Measurements from ENCODE around the gene DCANP1. TPM values are rescaled to one million over a fixed set of nuclear protein-coding genes. Genes with fewer than 3 reads are reported as not detected.
A peak's percentile ranks its signal among the peaks of the same experiment; 100 is the strongest.

DCANP1 gene
- total RNA-seq, 1 experiment from 2014 or later: not detected

DNA sequence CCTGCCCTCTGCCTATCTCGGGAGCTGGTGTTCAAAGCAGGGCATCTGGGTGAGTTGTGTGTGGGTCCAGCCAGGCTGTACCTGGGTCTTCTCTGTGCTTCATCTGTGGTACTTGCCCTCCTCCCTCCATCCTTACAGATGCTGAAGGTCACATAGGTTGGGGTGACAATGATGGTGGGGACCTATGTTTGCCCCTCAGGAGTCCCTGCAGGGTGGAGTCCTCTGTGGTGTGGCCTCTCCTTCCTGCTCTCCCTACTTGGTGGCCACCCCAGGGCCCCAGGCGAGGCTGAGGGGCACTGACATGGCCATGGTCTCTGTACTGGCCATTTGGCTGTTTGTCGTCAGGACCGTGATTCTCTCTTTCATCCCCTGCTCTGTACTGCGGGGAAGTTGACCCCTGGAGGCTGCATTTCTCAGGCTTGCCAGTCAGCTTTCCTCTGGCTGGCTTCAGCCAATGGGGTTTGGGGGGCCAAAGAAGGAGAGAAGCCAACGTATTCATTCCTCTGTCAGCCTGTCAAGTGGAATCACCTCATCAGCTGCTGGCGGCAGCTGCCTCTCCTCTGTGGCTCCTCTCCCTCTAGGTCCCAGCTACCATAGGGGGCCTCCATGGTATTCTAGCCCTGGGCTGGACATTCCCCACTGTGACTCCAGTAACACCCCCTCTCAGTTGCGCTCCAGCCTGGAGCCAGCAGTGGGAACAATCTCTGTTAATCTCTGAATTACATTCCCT, 4.6 kb downstream of the DCANP1 start:
- DNase-seq (ENCODE audit: low read depth): no peak

DNA sequence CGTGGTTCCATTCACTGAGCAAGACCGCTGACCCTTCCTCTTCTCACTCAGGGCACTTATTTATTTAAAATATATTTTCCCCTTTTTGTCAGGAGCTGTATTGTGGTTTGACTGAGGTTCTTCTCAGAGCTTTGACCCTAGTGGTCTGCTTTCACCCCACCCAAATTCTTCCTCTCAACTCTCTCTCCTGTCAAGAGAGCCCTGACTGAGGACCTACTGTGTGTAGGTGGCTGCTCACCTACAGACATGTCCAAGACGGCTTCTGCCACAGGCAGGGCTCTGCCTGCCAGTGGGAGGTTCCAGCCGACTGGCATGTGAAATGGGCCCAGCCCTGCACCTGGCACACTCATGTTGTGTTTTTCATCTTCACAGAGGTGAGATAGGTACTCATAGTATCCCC, 5.2 kb downstream of the DCANP1 start:
- DNase-seq (ENCODE audit: low read depth): no peak

DNA sequence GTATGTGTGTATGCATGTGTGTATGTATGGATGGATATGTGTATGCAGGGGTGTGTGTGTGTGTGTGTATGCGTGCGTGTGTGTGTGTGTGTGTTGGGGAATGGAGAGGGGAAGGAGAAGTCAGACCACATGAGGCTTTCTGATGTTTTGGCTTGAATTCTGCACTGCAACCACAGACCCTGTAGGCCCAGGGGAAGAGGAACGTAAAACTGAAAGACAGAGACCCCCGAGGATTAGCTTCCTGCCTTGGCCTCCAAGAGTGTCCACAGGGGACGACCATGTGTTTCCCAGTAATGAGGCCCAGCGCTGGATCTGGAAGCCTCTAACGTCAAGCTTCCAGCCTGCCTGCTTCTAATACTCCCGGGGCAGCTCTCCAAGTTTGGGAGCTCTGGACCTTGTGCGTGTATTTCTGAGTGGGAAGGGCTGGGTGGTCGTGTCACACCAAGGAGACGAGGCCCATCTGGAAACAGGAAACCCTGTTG, 5.8 kb downstream of the DCANP1 start:
- DNase-seq (ENCODE audit: low read depth): no peak

DNA sequence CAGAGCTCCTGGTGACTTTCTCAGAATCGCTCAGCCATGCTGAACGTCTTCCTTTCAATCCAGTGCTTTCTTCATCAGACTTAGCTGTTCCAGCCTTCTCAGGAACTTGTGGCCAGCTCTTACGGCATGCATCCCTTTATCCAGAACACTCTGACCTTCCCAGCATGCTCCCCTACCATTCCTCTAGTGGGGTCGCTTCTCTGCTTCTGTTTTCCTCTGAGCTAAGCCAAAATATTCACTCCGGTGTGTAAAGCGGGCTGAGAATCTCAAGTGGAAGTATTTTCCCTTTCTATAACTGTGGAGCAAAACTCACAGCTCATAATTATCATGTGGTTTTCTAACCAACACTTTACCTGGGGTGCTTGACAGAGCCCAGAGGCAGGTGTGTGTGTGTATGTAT, 6.2 kb downstream of the DCANP1 start:
- no peak for DNase-seq (ENCODE audit: low read depth)

DNA sequence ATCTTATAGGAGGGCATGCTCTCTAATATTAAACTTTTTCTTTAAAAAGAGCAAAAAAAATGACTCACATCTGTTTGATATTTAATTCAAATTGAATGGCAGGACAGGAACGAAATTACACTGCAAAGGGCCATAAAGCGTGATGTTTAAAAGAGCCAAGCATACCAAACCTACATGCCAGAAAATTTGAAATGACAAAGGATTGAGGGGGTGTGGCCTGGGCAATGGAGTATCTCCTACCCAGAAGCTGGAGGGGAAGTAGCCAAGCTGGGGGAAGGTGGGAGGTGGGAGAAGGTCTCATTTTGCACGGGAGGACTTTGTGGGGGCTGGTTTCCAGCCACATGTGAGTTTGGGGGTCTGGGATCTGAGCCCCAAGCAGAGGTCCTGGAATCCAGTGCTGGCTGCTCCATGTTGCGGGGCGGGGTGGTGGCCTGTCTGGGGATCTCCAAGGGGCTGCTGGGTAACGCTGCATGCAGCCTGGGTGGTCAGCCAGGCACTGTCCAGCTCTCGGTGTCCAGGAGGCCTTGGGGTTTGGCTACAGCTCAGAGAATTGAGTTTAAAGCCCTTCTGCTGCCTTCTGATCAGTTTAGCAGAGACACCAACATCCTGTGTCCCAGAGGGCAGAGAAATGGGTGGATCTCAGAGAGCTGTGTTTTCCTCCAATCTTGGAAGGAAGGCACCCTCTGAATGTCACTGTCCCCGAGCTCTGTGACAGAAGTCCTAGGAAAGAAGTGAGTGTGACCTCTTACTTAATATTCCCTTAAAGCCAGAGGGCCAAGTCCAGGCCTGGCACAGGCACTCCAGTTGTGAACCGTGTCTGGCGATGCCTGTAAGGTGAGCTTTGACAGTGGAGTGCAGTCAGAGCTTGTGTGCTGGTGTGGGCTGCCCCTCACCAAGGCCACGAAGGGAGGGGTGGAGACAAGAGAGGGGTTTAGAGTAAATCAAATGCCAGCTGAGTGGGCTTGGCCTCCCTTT, 7.6 kb downstream of the DCANP1 start:
- no peak for DNase-seq (ENCODE audit: low read depth)

DNA sequence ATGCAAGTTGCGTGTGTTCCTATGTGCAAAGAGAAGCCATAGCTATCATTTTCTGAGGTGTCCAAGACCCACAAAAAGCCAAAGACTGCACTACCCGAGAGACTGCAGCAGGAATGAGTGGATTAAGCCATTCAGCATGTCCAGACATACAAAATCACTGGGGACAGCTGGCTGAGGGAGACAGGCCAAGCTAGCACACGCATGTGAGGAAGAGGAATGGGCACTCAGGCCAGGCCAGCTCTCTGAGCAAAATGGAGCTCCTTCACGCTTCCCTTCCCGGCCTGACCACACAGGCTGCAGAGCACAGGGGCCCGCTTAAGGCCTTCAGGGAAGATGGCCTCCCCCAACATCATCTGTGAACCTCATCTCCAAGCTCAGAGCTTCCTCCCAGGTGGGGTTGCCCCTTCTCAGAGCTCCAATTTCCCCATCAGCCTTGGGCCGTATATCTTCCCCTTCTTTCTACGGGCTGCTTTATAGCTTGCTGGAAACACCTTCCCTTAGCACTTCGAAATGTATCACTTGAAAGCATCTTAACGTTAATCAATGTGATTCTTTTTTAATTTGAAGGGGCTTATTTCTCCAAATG, 8.4 kb downstream of the DCANP1 start:
- DNase-seq (ENCODE audit: low read depth): no peak

DNA sequence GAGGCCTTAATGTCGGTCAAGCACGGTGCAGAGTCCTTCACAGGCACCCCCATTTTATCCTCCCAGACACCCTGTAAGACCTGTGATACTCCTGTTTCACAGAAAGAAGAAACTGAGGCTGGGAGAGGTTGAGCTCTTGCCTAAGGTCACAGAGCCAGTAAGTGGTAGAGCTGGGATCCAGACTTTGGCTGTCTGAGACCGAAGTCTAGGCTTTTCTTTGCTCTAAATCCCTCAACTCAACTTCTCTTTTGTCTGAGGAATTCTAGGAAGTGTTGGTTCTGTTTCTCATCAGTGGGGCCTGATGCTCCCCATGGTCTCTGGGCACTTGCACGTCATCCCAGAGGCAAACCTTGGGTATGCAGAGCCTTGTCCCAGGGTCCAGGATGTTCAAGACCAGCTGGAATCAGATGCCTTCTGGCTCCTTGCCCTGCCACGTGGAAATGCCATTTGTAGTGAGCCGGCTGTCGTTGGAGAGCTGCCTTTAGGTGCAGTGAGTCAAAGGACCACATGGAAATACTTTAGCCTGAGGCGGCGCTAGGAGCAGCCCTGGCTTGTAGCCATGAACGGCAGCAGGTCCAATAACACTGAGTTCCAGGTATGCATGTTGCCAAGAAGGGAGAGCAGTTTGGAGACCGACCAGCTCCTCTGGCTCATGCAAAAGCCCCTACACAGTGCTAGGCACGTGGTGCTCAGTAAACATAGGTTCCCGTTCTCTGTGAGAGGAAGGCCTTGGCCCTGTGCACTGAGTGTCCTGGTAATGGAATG, 9.2 kb downstream of the DCANP1 start:
- peak; percentile 82 for DNase-seq (ENCODE audit: low read depth)

DNA sequence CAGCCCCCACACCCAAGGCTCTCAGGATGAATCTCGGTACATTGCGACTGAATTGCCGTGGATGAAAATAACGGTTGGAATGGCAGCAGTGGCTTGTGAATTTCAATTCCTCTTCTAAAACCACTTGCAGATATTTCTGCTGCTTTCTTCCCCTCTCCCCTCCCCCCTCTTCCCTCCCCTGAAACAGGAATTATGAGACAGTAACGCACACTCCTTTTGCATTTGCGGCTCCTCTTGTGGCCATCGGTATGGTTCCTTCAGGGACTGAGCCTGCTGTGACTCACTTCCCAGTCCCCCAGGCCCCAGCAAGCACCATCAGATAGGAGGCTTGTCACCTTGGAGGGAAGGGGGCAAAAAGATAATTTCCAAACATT, 9.7 kb downstream of the DCANP1 start:
- no peak for DNase-seq (ENCODE audit: low read depth)

DNA sequence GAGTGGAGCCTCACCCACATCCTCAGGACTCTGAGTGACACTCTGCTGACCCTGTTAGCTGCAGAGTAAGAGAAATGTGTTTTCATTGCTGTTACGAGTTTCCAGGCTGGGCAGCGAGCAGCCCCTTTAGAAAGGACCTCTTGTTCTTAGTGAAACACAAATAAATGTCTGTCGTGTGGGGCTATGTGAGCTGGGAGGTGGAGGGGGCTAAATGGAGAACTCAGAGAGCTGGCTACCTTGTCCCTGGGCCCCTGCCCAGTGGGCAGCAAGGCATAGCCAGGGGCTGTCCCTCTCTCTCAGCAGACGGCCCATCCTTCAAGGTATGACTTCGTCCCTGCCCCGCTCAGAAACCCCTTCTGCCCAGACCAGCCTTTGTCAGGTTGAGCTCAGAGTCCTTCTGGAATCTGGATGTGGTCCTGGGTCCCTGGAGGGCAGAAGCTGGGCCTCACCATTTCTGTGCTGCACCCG, 10.2 kb downstream of the DCANP1 start:
- no peak for DNase-seq (ENCODE audit: low read depth)

DNA sequence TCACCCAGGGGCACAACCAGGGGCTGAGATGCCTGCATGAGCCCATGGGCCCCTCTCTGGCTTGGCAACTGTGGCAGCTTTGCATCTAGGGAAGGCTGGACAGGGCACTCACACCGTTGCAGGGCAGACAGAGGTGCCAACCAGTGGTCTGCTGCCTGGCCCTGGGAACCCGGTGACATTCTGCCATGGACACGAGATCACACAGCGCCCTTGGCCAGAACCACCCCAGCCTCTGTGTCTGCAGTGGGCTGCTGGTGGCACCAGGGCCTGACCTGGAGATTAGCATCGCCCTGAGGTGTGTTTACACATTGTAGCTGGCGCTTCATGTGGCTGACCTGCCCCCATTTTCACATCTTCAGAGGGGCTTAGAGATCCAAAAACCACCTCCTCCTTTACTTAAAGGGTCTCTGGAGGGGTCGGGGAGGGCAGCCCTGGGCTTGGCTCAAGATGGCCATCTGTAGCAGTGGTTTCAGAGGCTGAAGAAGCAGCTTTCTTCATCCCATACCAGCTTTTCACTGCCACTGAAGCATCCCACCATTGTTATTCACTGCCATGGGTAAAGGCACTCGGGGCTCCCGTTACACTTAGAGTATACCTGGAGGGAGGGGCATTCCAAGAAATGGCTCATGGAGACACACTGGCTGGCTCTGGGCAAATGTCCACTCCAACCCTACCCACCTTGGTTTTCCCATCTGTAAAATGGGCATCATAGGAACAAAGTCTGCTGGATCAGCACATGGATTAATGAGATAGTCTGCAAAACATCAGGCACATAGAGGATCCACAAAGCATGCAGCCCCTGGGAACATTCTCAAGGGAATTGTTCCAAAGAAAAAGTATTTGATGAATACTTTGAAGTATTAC, 11.4 kb downstream of the DCANP1 start:
- DNase-seq (ENCODE audit: low read depth): no peak

DNA sequence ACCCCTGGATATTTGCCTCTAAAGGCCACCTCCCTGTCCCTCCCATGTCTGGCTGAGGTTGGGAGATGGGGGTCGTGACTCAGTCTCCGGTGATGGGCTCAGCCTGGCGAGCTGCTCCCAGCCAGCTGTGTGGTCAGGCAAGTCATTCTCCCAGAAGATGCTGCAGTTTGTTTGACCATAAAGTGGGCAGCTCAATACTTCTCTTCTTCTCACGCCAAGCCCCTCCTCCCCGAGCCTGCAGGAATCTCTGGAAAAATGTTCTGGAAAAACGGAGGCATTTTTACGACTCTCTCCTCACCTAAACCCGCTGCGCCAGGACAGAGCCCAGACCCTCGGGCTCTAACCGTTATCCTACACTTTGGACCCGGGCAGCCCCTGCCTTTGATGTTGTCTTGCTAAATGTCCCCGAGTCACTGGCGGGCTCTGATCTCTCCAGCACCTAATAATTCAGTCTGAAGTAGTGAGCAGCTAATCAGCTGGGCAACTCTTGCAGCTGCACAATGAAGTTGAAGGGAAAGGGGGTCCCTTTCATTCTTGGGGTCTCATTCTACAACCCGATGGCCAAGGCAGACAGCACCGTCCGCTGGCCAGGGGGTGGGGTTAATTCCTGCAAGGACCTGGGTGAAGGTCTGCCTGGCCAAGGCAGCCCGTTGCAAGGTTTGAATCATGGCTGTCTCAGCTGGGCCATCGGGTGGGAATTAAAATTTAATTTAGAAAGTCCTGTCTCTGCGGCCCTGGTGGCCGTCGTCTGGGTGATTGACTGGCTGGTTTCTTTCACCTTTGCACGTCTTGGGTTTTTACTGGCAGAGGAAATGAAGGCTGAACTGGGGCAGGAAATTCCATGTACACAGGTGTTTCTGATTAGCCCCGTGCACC, 12.3 kb downstream of the DCANP1 start:
- no peak for DNase-seq (ENCODE audit: low read depth)

DNA sequence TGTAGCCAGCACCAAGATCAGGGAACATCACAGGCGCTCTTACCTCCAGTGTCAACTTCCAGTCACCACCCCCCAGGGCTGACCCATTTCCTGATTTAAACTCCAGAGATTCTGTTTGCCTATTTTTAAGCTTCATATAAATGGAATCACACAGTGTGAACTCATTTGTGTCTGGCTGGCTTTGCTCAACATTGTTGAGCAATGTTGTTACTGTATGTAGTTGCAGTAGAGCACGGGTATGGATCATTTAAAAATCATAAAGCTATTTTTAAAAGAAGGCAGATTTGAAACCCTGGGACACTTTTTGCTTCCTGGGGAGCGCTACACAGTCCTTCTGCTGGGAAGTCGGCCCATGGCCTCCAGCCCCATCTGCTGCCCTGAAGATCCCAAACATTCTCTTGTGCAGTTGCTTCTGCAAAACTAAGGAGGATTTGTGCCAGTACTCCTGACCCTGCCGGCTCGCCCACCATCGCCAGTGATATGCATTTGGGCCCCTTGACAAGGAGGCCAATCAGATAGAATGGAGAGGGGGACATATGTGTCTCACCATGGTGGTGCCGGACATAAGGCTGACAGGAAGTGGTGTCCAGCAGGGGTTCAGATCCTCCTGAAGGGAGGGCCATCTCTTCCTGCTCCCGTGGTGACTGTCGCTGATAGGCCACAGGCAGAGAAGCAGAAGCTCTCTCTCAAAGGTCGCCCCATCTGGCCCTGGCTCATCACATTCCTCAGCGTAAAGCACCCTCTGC, 13.3 kb downstream of the DCANP1 start:
- no peak for DNase-seq (ENCODE audit: low read depth)

DNA sequence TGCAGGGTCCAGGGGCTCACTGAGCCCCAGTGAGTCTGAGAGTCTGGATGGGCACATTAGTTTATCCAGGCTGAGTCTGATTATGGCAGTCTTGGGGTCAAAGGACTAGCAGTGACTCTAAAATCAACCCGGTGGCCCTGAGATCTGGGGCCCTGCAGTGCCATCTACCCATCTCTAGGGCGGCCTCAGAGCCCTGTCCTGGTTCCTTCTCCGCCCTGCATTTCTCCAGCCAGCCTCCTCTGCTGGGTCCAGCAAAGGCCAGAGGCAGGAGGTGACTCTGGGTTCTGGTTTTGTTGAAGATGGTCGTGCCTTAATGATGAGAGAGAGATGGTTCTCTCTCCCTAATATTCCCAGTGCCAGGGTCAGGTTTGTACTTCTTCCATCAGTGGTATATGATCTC, 15.0 kb downstream of the DCANP1 start:
- no peak for DNase-seq (ENCODE audit: low read depth)

DNA sequence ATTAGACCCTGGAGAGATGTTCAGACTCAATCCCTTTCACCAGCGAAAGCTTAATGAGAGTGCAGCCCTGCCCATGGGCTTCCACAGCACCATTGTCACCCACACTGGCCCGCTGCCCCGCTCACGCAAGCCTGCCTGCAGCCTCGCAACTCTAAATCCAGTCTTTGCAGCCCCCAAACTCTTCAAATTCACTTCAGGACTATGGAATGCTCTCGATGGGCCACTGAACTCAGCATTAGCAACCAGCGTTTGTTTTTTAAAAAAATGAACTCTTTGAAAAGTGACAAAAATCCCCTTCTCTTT, 17.1 kb downstream of the DCANP1 start:
- DNase-seq (ENCODE audit: low read depth): no peak

DNA sequence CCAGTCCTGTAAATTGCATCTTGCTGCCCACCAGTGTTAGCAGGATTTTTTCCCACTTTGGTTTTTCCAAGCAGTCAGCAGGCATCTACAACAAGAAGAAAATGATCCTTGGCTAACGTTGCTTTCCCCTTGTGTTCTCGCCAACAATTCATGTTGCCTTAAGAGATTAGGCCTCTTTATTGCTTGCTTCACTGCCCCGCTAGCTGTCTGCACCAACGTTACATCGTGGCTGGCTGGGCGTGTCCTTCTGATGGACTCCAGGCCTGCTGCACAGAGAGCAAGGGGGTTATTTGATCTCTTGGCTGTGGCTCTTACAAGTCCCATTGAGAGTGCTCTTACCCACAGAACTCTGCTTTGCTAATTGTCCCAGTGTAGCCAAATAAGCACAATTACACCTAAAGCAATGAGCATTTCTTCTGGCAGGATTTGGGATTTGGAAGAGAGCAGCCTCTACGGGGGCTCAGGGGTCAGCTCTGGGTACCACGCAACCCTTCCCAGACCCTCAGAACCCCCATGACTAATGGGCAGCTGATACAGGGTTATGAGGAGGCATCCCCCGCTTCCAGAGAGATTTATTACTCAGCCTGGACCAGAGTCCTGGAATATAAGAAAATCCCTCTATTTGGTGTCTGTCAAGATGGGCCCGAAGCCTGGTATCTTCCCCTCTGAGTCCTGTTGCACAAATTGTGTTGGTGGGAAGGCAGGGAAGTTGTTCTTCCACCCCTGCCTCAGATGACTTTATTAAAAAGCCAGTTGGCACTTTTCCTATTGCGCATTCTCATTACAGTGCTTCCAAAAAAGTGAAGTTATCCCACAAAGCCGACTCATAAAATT, 17.6 kb downstream of the DCANP1 start:
- no peak for DNase-seq (ENCODE audit: low read depth)

DNA sequence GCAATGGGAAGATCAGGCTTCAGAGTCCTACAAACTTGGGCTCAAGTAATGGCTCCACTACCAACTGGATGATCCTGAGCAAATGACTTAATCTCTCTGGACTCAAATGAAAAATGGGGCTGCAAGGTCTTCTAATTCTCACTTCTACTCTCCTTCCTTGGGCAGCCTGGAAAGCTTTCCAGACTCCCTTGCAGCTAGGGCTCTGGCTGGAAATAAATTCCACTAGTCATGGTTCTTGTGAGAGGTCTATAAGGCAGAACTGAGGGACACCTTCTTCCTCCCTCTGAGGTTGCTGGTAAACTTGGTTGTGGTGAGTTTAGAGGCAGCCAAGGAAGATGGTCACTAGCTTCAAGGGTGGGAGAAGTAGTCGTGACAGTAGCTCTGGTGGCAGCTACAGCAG, 18.6 kb downstream of the DCANP1 start:
- no peak for DNase-seq (ENCODE audit: low read depth)
